Left ventricle myocardium superior (tissue), 1 donor: ENCODE data around the gene CIRBP. TPM values are rescaled to one million over a fixed set of nuclear protein-coding genes. Genes with fewer than 3 reads are reported as not detected.

Experiments used
- ATAC-seq: fragments of 200-7000 bp; cut with Tn5 transposase; one replicate; pipeline ENCODE4 v1.9.1; 2020; ENCODE audit warnings: mild to moderate bottlenecking, moderate library complexity
- DNase-seq: peaks from one replicate; pipeline ENCODE4 v3.0.0-alpha.2; 2020
- intact Hi-C: fragments of 100-400 bp; cut with micrococcal nuclease; formaldehyde crosslinking; loops from one replicate; pipeline ENCODE4 v1.11.0; 2022
- total RNA-seq: library from RNA; stranded (reverse); fragmentation: NEBNext Ultra II Directional; extraction: Animal tissue kit (Norgen Biotek cat#: 25700); gene quantifications from one replicate; pipeline ENCODE4 v1.2.1, GENCODE V29; 2021
- donor health status: DM: no; HTN: yes; CAD: no; lungs with severe emphysema.

Gene CIRBP
- total RNA-seq, 1 donor from 2014 or later = 248 TPM

DNA sequence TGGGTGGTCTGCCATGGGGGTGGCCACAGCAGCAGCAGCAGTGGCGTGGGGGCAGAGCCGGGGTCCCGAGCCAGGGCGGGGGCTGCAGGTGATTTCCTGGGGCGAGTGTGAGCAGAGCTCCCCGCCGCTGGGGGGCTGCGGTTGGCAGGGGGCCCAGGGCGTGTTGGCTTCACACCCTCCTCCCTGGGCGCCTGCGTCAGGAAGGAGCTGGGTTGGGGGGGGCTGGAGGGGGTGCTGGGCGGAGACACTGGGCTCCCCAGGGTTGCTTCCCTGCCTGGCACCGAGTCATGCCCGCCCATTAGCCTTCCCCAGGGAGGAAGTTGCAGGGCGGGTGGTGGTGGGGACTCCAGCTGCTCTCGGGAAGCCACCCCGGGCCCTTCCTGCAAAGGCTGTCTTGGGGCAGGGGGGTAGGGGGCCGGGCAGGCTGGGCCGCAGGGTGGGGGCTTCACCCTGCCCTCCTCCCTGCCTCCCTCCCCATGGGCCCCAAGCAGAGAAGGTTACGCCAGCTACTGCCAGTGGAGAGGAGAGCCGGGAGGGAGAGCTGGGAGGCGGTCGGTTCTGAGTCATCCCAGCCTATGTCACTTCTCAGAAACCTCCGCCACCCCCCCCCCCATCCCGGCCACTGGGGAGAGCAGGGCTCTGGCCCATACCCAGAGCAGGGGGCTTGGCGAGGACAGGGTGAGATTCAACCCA is 16.2 kb upstream of the CIRBP start:
- intact Hi-C loops = no loop called here
- ATAC-seq (peak; percentile 51), DNase-seq (peak; percentile 91)

- intact Hi-C loops = no loop called here
- ATAC-seq = no peak
- DNase-seq = peak; percentile 54
Measured at GRCh38 chr19:1253514-1254080, 15.5 kb upstream of the CIRBP start.

- ATAC-seq = no peak
- intact Hi-C loops = no loop called here
- DNase-seq = peak; percentile 72
Measured at GRCh38 chr19:1254081-1254527, 15.0 kb upstream of the CIRBP start.

DNA sequence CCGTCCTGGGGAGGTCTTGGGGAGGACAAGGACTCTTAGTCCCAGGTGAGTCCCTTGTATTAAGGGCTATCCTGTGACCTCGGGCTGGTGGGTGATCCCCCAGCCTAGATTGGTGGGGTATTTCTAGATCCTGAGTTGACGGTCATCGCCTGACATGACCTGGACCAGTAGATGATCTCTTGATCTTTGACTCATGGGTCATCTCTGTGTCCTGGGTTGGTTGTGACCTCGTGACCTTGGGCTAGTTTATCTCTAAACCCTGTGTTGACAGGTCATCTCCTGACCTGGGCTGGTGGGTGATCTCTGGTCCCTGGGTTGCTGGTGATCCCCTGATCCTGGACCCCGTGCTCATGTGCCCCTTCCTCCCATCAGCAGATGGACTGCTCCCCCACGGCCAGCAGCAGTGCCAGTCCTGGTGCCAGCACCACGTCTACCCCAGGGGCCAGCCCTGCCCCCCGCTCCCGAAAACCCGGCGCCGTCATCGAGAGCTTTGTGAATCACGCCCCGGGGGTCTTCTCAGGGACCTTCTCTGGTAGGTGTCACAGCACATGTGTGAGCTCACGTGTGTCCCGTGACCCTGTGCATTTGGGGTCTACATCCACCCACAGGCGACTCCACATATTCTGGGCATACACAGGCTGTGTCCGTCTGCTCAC is 14.5 kb upstream of the CIRBP start:
- ATAC-seq = no peak
- intact Hi-C loops = no loop called here
- peak; percentile 39 for DNase-seq

DNA sequence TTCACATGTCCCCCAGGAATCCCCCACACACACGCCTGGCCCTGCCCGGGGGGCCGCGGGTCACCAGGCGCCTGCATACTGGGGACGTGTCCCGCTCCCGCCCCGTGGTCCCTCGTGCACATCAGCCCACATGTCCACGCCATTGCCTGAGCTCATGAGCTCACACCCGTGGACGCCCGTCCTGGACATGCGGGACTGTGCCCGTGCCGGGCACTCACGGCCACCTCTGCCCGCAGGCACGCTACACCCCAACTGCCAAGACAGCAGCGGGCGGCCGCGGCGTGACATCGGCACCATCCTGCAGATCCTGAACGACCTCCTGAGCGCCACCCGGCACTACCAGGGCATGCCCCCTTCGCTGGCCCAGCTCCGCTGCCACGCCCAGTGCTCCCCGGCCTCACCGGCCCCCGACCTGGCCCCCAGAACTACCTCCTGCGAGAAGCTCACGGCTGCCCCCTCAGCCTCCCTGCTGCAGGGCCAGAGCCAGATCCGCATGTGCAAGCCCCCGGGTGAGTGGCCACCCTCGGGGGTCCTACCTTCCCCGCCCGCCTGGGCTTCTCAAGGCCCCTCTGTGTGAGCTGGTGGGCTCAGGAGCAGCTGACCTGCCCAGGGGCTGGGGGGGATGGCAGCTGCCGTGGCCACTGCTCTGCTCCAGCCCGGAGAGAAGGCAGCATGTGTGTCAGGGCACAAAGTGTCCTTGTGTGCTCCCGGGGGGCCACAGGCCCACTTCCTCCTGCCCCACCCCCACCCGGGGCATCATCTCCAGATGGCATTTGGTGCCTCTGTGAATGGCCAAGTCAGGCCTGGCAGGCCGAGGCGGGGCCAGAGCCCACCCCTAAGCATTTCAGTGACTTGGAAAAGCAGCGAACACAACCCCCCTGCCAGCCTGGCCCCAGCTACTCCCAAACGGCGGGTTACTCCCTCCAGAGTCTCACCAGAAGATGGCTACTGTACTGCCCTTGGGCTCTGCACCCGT is 13.7 kb upstream of the CIRBP start:
- intact Hi-C loops = no loop called here
- no peak for ATAC-seq
- DNase-seq = peak; percentile 41

GRCh38 chr19:1256646-1257474 is 12.3 kb upstream of the CIRBP start:
- intact Hi-C loops = no loop called here
- no peak for ATAC-seq
- DNase-seq = peak; percentile 53

DNA sequence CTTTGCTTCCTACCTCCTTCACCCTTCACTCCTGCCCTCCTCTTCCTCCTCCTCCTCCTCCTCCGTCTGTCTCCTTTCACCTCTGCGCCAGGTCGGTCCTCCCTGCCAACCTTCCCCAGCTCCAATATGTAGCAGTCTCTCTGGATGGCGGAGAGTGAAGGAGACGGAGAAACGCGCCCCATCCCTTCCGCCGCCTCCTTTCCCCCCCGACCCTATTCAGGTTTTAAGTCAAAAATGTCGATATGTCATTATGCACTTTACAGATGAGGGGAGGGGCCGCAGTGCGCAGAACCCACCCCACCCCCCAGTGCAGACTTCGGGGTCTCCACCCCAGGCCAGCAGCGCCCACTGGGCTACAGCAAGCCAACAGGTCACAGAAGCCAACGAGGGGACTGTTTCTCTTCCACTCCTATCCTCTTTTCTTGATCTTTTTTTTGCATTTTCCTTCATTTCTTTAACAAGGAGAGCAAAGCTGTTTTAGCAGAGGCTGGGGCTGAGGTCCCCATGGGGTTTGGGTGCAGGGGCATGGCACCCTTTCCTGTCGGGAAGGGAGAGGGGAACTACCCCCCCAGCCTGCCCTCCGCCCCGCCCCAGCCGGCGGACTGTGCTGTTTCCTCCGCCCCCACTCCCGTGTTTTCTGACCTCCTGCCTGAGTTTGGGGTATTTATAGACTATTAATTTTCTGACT is 11.5 kb upstream of the CIRBP start:
- intact Hi-C loops = no loop called here
- DNase-seq = no peak

GRCh38 chr19:1258163-1258492 is 11.0 kb upstream of the CIRBP start:
- no peak for ATAC-seq

More for the DNA sequence above, 11.5 kb upstream of the CIRBP start:
- ATAC-seq = no peak

DNA sequence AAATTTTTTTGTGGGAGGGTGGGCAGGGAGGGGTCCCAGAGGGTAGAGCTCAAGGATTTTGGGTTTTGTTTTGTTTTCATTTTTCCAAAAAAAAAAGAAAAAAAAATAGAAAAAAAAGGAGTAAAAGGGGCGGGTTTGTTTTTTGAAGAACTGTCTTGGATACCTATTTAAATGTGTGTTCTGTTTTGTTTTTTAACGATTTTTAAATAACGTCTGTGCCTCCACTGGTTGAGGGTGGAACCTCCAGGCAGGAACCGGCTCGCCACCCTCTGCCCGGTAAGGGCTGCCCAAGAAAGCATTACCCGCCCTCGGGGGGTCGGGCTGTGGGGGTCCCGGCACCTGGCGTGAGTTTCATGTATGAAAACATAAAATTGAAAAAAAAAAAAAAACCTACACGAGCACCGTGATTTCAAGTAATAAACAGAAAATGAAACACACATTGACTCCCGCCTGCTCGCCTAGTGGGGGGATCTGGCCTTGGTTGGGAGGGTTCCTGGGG is 10.4 kb upstream of the CIRBP start:
- intact Hi-C loops = no loop called here
- DNase-seq = no peak
- no peak for ATAC-seq

More at GRCh38 chr19:1258163-1258492, 11.0 kb upstream of the CIRBP start:
- DNase-seq = no peak
- intact Hi-C loops = no loop called here

DNA sequence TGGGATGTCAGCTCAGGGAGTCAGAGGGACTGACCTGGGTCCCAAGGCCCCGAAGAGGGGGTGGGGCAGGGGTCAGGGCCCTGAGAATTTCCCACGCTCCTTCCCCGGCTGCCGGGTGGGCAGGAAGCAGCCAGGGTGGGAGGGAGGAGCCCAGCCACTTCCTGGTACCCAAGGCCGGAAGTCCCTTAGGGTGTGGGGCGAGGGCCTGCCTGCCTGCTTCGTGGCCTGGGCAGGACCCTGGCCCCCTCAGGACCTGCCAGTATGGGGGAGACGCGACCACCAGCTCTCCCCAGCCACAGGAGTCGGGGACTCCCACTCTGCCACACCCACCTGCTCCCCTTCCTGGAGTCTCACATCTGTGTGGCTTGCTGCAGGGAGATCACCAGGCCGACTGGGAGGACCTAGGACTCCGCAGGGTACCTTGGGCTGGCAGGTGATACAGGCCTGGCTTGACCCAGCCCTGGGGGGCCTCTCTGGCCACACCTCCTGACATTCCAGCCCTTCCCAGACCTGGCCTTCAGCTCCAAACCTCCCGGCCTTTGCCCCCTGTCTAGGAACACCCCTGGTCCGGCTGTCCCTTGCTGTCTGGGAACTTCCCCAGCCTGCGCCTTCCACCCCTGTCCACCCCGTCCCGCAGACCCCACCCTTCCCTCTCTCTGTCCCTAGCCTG is 9.8 kb upstream of the CIRBP start:
- intact Hi-C loops = no loop called here
- DNase-seq (peak; percentile 85), ATAC-seq (peak; percentile 28)

DNA sequence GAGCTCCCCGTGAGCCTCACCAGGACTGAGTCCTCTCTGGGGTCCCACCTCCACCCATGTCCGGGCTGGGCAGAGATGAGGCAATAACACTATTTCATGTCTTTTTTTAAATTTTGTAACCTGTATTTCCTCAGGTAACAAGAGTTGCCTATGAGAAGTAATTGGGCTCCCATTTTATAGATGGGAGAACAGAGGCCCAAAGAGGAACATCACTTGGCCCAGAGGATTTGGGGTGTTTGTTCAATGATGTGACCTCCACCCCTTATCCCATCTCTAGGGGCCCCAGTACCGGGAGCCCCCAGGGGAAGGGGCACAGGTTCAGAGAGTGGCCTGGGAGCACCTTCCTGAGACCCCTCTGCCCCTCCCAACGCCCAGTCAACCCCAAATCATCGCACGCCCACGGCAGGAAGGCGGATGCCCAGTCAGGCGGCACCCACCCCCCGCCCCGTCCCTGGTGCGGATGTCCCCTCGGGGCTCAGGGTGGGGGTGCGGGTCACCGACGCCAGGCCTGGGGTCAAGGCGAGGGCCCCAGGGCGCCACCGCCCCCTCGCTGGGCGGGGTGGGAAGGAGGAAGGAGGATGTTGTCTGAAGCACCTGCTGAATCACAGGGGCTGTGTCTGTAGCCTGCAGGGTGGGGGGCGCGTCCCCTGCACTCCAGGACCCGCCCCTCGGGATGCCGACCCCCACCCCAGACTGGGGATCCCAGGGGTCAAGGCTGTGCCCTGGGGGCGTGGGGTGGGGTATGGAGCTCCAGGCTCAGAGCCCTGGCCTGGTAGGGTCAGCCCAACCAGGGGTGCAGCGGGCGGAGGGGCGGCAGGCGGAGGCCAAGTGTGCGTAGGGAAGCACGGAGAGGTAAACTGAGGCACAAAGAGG is 9.0 kb upstream of the CIRBP start:
- intact Hi-C loops = no loop called here
- no peak for ATAC-seq
- peak; percentile 57 for DNase-seq

DNA sequence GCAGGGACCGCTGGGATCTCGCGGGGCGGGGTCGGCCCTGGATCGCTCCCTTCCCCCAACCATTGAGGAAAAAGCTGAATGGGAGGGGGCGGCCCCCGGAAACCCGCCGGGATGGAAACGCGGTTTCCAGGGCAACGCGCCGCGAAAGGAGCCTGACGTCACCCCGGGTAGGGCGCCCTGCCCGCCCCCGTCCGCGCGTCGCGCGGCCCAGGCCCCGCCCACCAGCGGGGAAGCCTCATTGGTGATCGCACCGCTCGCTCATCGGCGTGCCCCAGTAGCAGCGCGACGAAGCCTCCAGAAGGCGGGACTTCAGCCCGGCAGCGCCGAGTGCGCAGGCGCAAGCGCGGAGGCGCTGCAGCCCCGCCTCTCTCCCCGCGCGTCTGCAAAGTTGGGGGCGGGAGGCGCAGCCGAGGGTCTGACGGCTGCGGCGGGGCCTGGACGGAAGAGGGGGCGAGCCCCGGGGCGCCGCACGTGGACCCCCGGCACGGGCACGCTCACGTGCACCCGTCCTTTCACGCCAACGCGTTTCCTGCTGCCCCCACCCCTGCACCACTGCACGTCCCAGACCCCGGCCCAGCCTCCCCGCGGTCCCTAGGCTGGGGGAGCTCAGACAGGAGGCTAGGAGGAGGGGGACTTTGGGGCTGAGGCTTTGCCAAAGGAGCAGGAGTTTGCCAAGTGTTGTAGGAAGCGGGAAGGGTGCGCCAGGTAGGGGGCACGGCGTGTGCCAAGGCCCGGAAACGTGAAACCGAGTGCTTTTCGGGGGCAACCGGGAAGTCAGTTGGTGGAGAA is 8.2 kb upstream of the CIRBP start:
- ATAC-seq = peak; percentile 80
- DNase-seq = peak; percentile 98
- intact Hi-C loops = no loop called here

DNA sequence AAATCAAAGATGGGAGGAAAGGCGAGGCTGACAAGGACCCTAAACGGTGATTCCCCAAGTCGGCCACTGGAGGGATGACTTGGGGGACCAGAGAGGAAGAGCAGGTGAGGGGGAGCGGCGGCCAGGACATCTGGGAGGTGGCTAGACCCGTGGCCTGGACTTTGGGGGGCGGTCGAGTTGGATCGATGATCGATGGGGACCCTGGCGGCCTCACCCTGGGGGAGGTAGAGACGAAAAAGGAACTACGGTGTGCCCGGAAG is 7.7 kb upstream of the CIRBP start:
- intact Hi-C loops = no loop called here
- DNase-seq = peak; percentile 54
- no peak for ATAC-seq

GRCh38 chr19:1261798-1262622 is 7.1 kb upstream of the CIRBP start:
- intact Hi-C loops = no loop called here
- peak; percentile 84 for DNase-seq
- peak; percentile 37 for ATAC-seq

DNA sequence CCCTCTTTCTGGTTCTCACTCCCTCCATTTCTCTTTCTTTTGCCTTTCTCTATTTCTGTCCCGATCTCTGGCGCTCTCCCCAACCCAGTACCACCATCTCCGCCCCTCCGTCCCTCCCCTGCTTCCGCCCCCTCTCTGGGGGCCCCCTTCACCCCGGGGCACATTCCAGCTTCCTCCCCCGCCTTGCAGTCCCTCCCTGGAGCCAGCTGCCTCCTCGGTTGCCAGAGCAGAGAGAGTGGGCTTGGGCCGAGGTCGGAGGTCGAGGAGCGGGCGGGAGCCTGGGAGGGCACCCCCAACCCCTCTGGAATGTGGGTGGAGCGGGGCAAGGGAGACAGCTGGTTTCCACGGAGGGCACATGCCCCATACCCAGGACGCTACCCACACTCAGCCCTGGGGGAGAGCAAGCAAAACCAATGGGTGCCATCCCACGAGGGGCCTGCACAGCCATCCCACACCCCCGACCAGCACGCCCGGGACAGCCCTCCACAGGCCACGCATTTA is 6.5 kb upstream of the CIRBP start:
- ATAC-seq = no peak
- intact Hi-C loops = no loop called here
- DNase-seq = peak; percentile 38
